Measurements from ENCODE around the gene METTL2B.
A peak's percentile ranks its signal among the peaks of the same experiment; 100 is the strongest.

- TF ChIP-seq, protein P1, sequence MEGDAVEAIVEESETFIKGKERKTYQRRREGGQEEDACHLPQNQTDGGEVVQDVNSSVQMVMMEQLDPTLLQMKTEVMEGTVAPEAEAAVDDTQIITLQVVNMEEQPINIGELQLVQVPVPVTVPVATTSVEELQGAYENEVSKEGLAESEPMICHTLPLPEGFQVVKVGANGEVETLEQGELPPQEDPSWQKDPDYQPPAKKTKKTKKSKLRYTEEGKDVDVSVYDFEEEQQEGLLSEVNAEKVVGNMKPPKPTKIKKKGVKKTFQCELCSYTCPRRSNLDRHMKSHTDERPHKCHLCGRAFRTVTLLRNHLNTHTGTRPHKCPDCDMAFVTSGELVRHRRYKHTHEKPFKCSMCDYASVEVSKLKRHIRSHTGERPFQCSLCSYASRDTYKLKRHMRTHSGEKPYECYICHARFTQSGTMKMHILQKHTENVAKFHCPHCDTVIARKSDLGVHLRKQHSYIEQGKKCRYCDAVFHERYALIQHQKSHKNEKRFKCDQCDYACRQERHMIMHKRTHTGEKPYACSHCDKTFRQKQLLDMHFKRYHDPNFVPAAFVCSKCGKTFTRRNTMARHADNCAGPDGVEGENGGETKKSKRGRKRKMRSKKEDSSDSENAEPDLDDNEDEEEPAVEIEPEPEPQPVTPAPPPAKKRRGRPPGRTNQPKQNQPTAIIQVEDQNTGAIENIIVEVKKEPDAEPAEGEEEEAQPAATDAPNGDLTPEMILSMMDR (IDR thresholded peaks at IDR 0.05) = no peak
- TF ChIP-seq POLR2A (IDR thresholded peaks at IDR 0.05) = peak; percentile 67
These were observed 20.8 kb upstream of the METTL2B start, which contains the start of gene HILPDA for GRCh38 chr7:128455543-128456254.

Measured in ovary (tissue), 3 donors.